ENCODE data around the gene TMEM86A. TPM values are rescaled to one million over a fixed set of nuclear protein-coding genes. Genes with fewer than 3 reads are reported as not detected.

TMEM86A gene
- total and polyA plus RNA-seq, 2 of the 8 experiments (the other 6 are each of a cell fraction or from before 2014, with no cell fraction given): 1.5 to 1.7 TPM

DNA sequence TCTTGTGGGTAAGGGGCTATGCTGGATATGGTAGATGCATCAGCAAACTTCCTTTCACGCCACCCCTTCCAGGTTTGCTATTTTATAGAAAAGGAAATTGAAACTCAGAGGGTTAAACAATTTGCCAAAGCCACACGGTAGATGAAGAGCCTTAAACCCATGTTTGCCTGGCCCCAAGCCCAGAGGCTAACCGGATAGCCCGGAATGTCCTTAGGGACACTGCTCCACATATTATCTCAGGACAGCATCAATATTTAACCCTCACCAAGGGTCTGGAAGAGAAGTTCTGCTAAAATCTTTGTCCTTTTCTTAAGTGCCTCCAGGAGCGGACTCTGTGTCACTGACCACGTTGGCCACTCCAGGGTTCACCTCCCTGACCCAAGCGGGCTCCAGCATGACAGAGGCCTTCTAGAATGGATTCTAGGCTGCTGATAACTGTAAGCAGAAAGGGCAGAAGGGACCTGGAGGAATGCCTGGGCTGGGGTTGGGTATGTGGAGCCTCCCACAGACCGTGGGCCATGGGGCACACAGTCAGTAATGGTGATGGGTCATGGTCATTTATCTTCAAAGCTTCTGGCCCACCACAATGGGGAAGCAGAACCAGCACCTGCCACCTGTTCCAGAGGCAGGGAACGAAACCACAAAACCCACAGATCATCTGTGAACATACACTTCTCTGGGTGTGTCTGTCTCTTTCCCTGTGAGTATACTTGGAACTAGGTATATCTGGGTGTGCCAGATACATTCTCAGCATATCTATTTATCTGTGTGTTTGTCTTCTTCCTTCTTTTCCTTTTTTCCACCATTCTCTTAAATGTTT, 5.4 kb upstream of the TMEM86A start:
- H3K4me1 ChIP-seq (replicated peaks in 1 of 4; ENCODE audit: control insufficient read depth in 3 of 4, insufficient read depth in 4 of 4, low read length in 3 of 4): peaks cover 0 to 2% (median 0%) of the 10 kb centered on the region in 4 experiments; a peak in 1 of 7 replicates
- no peak overlapping the region for H3K4ac ChIP-seq (replicated peaks; ENCODE audit: insufficient read length, low read depth, low read length)
- no peaks in the 10 kb centered on the region for H3K79me1 ChIP-seq (ENCODE audit: low read depth, low read length)
- no peak overlapping the region for H3K9ac ChIP-seq (replicated peaks in 1 of 4; ENCODE audit: extremely low read depth in 1 of 4, low read depth in 3 of 4, low read length in 3 of 4)
- POLR2A ChIA-PET (ENCODE audit: partially characterized antibody): no interaction called here
- H3K14ac ChIP-seq (ENCODE audit: insufficient read length): no peak overlapping the region
- H2BK5ac ChIP-seq (ENCODE audit: low read depth, low read length): no peak overlapping the region
- H3K18ac ChIP-seq (ENCODE audit: extremely low read depth, low read length): no peak overlapping the region
- no peak overlapping the region for H3K4me2 ChIP-seq (ENCODE audit: insufficient read depth in 1 of 2, low read depth in 2 of 2, low read length in 2 of 2)
- H2AK5ac ChIP-seq (ENCODE audit: low read depth, low read length): no peak overlapping the region
- H2BK15ac ChIP-seq (ENCODE audit: low read length): no peak overlapping the region
- DNase-seq (ENCODE audit: low read depth in 1 of 2, low spot score in 2 of 2) (no peak), FAIRE-seq (no peak)
- H4K20me1 ChIP-seq (replicated peaks in 1 of 2; ENCODE audit: control insufficient read depth in 1 of 2, insufficient read depth in 2 of 2, low read length in 2 of 2): no peaks in the 10 kb centered on the region
- H4K91ac ChIP-seq (replicated peaks; ENCODE audit: insufficient read length, low read length): no peak overlapping the region
- no peaks in the 10 kb centered on the region for H3K79me2 ChIP-seq (ENCODE audit: control insufficient read depth in 1 of 2, insufficient read depth in 2 of 2, low read length in 2 of 2)
- no peak overlapping the region for H3K56ac ChIP-seq (replicated peaks; ENCODE audit: insufficient read length, low read depth, low read length)
- no peak overlapping the region for H3K4me3 ChIP-seq (ENCODE audit: extremely low read depth in 1 of 4, insufficient read depth in 2 of 4, low read depth in 3 of 4, low read length in 4 of 4)
- H3K23me2 ChIP-seq (ENCODE audit: low read depth, low read length): peaks cover 1% of the 10 kb centered on the region
- H4K5ac ChIP-seq (ENCODE audit: insufficient read length, low read depth, low read length): no peak overlapping the region
- WGBS, 2 experiments (ENCODE audit: extremely low coverage in 1 of 2, insufficient coverage in 1 of 2, insufficient read length in 1 of 2, insufficient replicate concordance in 2 of 2, low coverage in 1 of 2, low lambda C conversion rate in 2 of 2, missing lambda C conversion rate in 1 of 2): 73% methylated on average over 9 of the region's 9 CpGs; no CpG with 5 or more reads in 1 of the 2 experiments
- no peaks in the 10 kb centered on the region for H3K9me3 ChIP-seq (ENCODE audit: insufficient read depth in 2 of 2, low read depth in 1 of 2, low read length in 1 of 2)
- H3K27me3 ChIP-seq (replicated peaks in 1 of 4; ENCODE audit: control insufficient read depth in 3 of 4, extremely low read depth in 1 of 4, insufficient read depth in 3 of 4, low read length in 3 of 4): no peaks in the 10 kb centered on the region; a peak in 2 of 7 replicates
- no peak overlapping the region for H3K23ac ChIP-seq (ENCODE audit: insufficient read length)
- H2BK120ac ChIP-seq (replicated peaks; ENCODE audit: low read depth, low read length): no peak overlapping the region
- H2BK20ac ChIP-seq (ENCODE audit: low read length): no peak overlapping the region
- CTCF ChIA-PET (ENCODE audit: partially characterized antibody): interaction anchor here (3.3 kb wide), 1 partner anchor 38 kb away, joined by 18 read pairs; no protein-coding TSS in a partner anchor
- no peak overlapping the region for H3K27ac ChIP-seq (ENCODE audit: low read depth, low read length)
- no peaks in the 10 kb centered on the region for H3K36me3 ChIP-seq (ENCODE audit: control insufficient read depth in 2 of 4, insufficient read depth in 4 of 4, low read length in 3 of 4)
- no peak overlapping the region for H2BK12ac ChIP-seq (ENCODE audit: low read depth, low read length)
- no peak overlapping the region for H4K8ac ChIP-seq (ENCODE audit: extremely low read depth, insufficient read depth, low read length)
- H2AFZ ChIP-seq (ENCODE audit: low read length): no peak overlapping the region
- no peak for TF ChIP-seq MAFK (IDR thresholded peaks at IDR 0.05; ENCODE audit: low read depth, low read length)
